NCI-H774 (cell line): ENCODE results near the gene MRPL12.

Experiments used
- DNase-seq: peaks from one replicate; lab custom pipeline; 2025; lab: John Stamatoyannopoulos, UW

Gene MRPL12

GRCh38 chr17:81701288-81702071 is 1.7 kb upstream of the MRPL12 start:
- DNase-seq: no peak

- no peak for DNase-seq
These were observed 834 bp downstream of the MRPL12 start for GRCh38 chr17:81703747-81704654.

GRCh38 chr17:81705518-81706231 is 2.5 kb downstream of the MRPL12 start:
- no peak for DNase-seq

- no peak for DNase-seq
These were observed 3.1 kb downstream of the MRPL12 start for GRCh38 chr17:81706232-81706611.

- no peak for DNase-seq
These were observed 3.8 kb downstream of the MRPL12 start for GRCh38 chr17:81706757-81707624.

- DNase-seq: no peak
These were observed 4.8 kb downstream of the MRPL12 start for GRCh38 chr17:81707725-81708646.

- DNase-seq: no peak
These were observed 5.6 kb downstream of the MRPL12 start for GRCh38 chr17:81708739-81709185.

GRCh38 chr17:81710514-81711308 is 7.5 kb downstream of the MRPL12 start:
- DNase-seq: peak; percentile 41

GRCh38 chr17:81711814-81712467 is 8.8 kb downstream of the MRPL12 start, which contains the start of gene SLC25A10:
SLC25A10 (plus strand) TSS chr17:81712284; CDS start chr17:81712427, 143 bp downstream.
- peak; percentile 95 for DNase-seq

GRCh38 chr17:81712468-81713003 is 9.4 kb downstream of the MRPL12 start:
- DNase-seq: peak; percentile 34

- DNase-seq: no peak
These were observed 9.9 kb downstream of the MRPL12 start for GRCh38 chr17:81713004-81713555.

GRCh38 chr17:81713556-81714411 is 10.6 kb downstream of the MRPL12 start:
- DNase-seq: no peak

GRCh38 chr17:81714412-81715106 is 11.4 kb downstream of the MRPL12 start:
- DNase-seq: no peak

- DNase-seq: no peak
These were observed 12.1 kb downstream of the MRPL12 start for GRCh38 chr17:81715107-81715871.

- DNase-seq: no peak
These were observed 12.9 kb downstream of the MRPL12 start for GRCh38 chr17:81715872-81716673.
